NCI-H345 treated with DMSO at 0.1 percent for 48 hours (cell line): ENCODE data around the gene PLD4.
"Not testable (repeated sequence)": the region's sequence is repeated elsewhere in the genome, so short reads cannot be mapped to it uniquely, and the experiment has no call there.

Experiments used
- DNase-seq: peaks from one replicate; lab custom pipeline; 2025; ENCODE audit not compliant: unreplicated experiment; lab: John Stamatoyannopoulos, UW

PLD4 gene

DNA sequence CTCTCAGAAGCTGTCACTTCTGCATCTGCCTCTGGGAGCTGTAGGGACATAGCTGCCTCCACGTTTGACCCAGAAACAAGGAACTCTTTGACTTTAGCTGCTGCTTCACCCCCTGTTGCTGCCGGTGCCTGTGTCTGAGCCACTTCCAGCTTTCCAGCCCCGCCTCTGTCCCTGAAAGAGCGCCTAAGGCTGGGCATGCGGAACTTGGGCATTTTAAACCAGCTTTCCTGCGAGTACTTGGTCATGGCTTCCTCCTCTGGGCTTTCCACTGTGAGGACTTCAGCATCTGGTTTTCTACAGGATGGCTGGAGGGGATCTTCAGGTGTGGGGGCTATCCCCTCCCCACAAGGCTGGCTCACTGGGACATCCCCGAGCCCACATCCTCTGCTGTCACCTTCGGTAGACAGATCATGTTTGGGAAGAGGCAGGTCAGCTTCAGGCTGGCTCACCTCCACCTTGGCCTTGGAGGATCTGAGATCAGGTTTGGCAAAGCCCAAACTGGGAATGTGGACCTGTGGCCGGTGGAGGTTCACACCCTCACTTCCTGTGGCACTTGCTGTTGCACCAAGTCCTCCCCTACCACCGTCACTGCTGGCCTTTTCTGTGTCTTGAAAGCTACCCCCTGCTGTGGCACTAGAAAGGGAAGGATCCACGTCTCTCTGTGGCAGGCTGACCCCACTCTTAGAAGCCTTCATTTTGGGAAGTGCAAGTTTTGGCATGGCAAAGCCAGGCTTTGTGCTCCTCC lies 15.2 kb downstream of the PLD4 start:
- no peak for DNase-seq

- no peak for DNase-seq
These were observed 16.0 kb downstream of the PLD4 start for GRCh38 chr14:104940526-104941150.

DNA sequence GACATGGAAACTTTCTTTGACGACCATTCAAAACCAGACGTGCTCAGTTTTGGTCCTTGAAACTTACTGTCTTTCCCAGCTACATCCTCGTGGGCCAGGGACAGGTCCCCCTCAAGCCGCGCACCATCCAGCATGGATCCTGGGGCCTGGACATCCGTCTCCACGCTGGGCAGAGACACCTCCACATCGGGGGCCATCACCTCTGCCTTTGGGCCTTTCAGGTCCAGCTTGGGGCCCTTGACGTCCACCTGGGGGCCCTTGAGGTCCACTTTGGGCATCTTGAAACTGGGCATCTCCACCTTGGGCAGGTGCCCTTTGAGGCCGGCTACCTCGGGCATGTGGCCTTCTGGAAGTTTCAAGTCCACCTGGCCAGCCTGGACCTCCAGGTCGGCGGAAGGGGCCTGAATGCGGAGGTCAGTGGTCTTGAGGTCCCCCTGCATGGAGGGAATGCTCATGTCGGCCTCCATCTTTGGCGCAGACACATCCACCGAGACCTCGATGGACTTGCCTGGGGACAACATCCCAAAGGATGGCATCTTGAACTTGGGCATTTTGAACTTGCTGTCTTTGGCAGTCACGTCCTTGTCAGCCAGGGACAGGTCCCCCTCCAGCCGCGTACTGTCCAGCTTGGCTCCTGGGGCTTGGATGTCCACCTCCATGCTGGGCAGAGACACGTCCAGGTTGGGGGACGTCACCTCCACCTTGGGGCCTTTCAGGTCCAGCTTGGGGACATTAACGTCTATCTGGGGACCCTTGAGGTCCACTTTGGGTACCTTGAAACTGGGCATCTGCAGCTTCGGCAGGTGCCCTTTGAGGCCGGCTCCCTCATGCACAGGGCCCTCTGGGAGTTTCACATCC lies 17.1 kb downstream of the PLD4 start:
- no peak for DNase-seq

GRCh38 chr14:104942586-104942985 lies 17.9 kb downstream of the PLD4 start:
- no peak for DNase-seq

GRCh38 chr14:104943216-104944015 lies 18.7 kb downstream of the PLD4 start:
- not testable (repeated sequence) for DNase-seq

DNA sequence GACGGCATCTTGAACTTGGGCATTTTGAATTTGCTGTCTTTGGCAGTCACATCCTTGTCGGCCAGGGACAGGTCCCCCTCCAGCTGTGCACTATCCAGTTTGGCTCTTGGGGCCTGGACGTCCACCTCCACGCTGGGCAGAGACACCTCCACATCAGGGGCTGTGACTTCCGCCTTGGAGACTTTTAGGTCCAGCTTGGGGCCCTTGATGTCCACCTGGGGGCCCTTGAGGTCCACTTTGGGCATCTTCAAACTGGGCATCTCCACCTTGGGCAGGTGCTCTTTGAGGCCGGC lies 19.3 kb downstream of the PLD4 start:
- not testable (repeated sequence) for DNase-seq

DNA sequence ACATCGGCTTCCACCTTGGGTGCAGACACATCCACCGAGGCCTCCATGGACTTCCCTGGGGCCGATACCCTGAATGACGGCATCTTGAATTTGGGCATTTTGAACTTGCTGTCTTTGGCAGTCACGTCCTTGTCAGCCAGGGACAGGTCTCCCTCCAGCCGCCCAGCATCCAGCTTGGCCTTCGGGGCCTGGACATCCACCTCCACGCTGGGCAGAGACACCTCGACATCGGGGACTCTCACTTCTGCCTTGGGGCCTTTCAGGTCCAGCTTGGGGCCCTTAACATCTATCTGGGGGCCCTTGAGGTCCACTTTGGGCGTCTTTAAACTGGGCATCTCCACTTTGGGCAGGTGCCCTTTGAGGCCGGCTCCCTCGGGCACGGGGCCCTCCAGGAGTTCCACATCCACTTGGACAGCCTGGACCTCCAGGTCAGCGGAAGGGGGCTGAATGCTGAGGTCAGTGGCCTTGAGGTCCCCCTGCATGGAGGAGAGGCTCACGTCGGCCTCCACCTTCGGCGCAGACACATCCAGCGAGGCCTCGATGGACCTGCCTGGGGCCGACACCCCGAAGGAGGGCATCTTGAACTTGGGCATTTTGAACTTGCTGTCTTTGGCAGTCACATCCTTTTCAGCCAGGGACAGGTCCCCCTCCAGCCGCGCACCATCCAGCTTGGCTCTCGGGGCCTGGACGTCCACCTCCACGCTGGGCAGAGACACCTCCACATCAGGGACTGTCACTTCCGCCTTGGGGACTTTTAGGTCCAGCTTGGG lies 19.9 kb downstream of the PLD4 start:
- not testable (repeated sequence) for DNase-seq

DNA sequence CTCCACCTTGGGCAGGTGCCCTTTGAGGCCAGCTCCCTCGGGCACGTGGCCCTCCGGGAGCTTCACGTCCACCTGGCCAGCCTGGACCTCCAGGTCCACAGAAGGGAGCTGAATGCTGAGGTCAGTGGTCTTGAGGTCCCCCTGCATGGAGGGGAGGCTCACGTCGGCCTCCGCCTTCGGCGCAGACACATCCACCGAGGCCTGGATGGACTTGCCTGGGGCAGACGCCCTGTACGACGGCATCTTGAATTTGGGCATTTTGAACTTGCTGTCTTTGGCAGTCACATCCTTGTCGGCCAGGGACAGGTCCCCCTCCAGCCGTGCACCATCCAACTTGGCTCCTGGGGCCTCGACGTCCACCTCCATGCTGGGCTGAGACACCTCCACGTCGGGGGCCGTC lies 20.6 kb downstream of the PLD4 start:
- DNase-seq = not testable (repeated sequence)

DNA sequence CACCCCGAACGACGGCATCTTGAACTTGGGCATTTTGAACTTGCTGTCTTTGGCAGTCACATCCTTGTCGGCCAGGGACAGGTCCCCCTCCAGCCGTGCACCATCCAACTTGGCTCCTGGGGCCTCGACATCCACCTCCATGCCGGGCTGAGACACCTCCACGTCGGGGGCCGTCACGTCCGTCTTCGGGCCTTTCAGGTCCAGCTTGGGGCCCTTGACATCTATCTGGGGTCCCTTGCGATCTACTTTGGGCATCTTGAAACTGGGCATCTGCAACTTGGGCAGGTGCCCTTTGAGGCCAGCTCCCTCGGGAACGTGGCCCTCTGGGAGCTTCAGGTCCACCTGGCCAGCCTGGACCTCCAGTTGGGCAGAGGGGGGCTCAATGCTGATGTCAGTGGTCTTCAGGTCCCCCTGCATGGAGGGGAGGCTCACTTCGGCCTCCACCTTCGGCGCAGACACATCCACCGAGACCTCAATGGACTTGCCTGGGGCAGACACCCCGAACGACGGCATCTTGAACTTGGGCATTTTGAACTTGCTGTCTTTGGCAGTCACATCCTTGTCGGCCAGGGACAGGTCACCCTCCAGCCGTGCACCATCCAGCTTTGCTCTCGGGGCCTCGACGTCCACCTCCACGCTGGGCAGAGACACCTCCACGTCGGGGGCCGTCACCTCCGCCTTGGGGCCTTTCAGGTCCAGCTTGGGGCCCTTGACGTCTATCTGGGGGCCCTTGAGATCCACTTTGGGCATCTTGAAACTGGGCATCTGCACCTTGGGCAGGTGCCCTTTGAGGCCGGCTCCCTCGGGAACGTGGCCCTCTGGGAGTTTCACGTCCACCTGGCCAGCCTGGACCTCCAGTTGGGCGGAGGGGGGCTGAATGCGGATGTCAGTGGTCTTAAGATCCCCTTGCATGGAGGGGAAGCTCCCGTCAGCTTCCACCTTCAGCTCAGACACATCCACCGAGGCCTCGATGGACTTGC lies 21.6 kb downstream of the PLD4 start:
- DNase-seq = not testable (repeated sequence)

GRCh38 chr14:104947201-104947600 lies 22.5 kb downstream of the PLD4 start:
- DNase-seq = not testable (repeated sequence)

GRCh38 chr14:104947881-104948735 lies 23.4 kb downstream of the PLD4 start:
- DNase-seq = not testable (repeated sequence)

- DNase-seq = no peak
These were observed 24.0 kb downstream of the PLD4 start for GRCh38 chr14:104948736-104949031.

GRCh38 chr14:104949406-104949955 lies 24.8 kb downstream of the PLD4 start:
- DNase-seq = not testable (repeated sequence)

GRCh38 chr14:104950021-104950420 lies 25.3 kb downstream of the PLD4 start:
- no peak for DNase-seq

GRCh38 chr14:104950701-104951100 lies 26.0 kb downstream of the PLD4 start:
- not testable (repeated sequence) for DNase-seq

GRCh38 chr14:104951863-104952657 lies 27.4 kb downstream of the PLD4 start:
- not testable (repeated sequence) for DNase-seq

- no peak for DNase-seq
These were observed 28.4 kb downstream of the PLD4 start for GRCh38 chr14:104953097-104953496.
